Upper lobe of right lung (tissue), 1 donor: ENCODE measurements around the gene RNF5. TPM values are rescaled to one million over a fixed set of nuclear protein-coding genes. Genes with fewer than 3 reads are reported as not detected.
"Not testable (repeated sequence)": the region's sequence is repeated elsewhere in the genome, so short reads cannot be mapped to it uniquely, and the experiment has no call there.

Source experiments
- ATAC-seq: fragments of 200-7000 bp; cut with Tn5 transposase; one replicate; pipeline ENCODE4 v1.9.1; 2020; ENCODE audit warnings: mild to moderate bottlenecking, moderate library complexity
- DNase-seq: peaks from one replicate; pipeline ENCODE4 v3.0.0-alpha.2; 2020
- H3K27ac ChIP-seq: fragments of 200-600 bp; one replicate; pipeline ENCODE4 v1.8.0; 2022
- H3K27me3 ChIP-seq: fragments of 200-600 bp; one replicate; pipeline ENCODE4 v1.8.0; 2022; ENCODE audit warnings: mild to moderate bottlenecking
- H3K36me3 ChIP-seq: fragments of 200-600 bp; one replicate; pipeline ENCODE4 v1.8.0; 2022
- H3K4me1 ChIP-seq: fragments of 200-600 bp; one replicate; pipeline ENCODE4 v1.8.0; 2022
- H3K4me3 ChIP-seq: fragments of 200-600 bp; one replicate; pipeline ENCODE4 v1.8.0; 2022; ENCODE audit warnings: mild to moderate bottlenecking
- H3K9me3 ChIP-seq: fragments of 200-600 bp; one replicate; pipeline ENCODE4 v1.8.0; 2022
- CTCF ChIP-seq: fragments of 200-600 bp; IDR thresholded peaks from one replicate; pipeline ENCODE4 v1.8.0; 2022; ENCODE audit warnings: antibody characterized with exemption
- intact Hi-C: fragments of 100-400 bp; cut with DNase I; formaldehyde crosslinking; loops from one replicate; pipeline ENCODE4 v1.11.0; 2022
- total RNA-seq: library from RNA; stranded (reverse); fragmentation: NEBNext Ultra II Directional; extraction: Animal tissue kit (Norgen Biotek cat#: 25700); gene quantifications from one replicate; pipeline ENCODE4 v1.2.1, GENCODE V29; 2021
- donor health status: DM: no; HTN: yes; CAD: no; lungs with severe emphysema.

Gene RNF5
- total RNA-seq, 1 donor from 2014 or later: 44.6 TPM

DNA sequence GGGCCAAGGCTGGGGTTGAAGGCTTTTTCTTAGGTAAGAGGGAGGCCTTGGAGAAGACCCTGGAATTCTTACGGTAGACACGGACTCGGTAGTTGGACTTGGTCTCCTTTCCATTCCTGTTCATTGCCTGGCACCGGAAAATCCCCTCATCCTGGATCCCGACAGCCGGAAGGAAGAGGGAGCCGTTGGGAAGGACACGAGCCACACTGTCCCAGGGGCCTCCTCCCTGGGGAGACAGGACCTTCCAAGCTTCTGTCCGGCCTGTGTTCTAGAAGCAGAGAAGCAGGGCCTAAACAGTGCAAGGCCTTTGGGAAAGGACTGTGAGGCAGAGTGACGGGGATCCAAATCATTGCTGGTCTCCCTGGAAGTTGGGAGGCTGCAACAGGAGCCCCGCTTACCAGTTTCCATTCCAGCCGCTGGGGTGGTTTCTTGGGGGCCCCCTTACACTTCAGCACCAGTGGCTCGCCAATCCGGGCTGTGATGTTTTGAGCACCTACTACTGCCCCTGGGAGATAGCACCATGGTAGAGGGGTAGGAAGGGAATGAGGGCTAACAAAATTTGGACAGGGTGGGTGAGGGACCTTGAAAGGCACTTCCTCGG lies 5.4 kb downstream of the RNF5 start:
- intact Hi-C loops: no loop called here
- H3K9me3 ChIP-seq: no peaks in the 10 kb centered on the region
- ATAC-seq (no peak), DNase-seq (no peak)
- H3K4me3 ChIP-seq: peak overlapping the region; percentile 28
- peaks cover 42% of the 10 kb centered on the region for H3K36me3 ChIP-seq
- peak overlapping the region; percentile 77 for H3K27ac ChIP-seq
- peaks cover 46% of the 10 kb centered on the region for H3K4me1 ChIP-seq
- no peak for TF ChIP-seq CTCF
- no peaks in the 10 kb centered on the region for H3K27me3 ChIP-seq

GRCh38 chr6:32184084-32184640 lies 6.0 kb downstream of the RNF5 start, which contains the start of gene AGER:
Gene AGER (minus strand): TSS chr6:32184253. CDS start chr6:32184222, 31 bp downstream.
- DNase-seq: no peak
- peak within 1 kb of the TSS; percentile 77 for H3K27ac ChIP-seq
- peaks cover 42% of the 10 kb centered on the region for H3K36me3 ChIP-seq
- intact Hi-C loops: no loop called here
- peak within 1 kb of the TSS; percentile 28 for H3K4me3 ChIP-seq
- no peaks in the 10 kb centered on the region for H3K9me3 ChIP-seq
- ATAC-seq: peak; percentile 50
- H3K27me3 ChIP-seq: no peaks in the 10 kb centered on the region
- TF ChIP-seq CTCF: no peak
- peaks cover 49% of the 10 kb centered on the region for H3K4me1 ChIP-seq

DNA sequence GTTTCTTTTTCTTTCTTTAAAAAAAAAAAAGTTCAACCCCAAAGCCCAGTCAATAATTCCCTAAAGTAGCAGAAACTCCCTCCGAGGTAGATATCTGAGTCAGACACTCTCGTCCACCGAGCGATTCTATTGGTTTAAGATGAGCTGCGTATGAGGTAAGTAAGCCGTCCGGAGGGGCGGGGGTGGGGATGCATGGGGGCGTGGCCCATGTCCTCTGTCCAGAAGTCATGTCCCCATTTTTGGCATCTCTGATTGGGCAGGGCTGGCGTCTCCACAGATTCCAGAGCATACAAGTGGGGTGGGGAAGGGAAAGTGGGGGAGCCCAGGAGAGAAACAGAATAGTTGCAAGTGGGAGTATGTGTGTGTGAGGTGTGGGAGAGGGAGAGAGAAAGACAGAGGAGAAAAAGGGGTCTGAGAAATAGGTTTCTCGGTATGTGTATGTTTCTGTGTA lies 7.5 kb downstream of the RNF5 start:
- H3K9me3 ChIP-seq, H3K4me3 ChIP-seq, H3K27me3 ChIP-seq, intact Hi-C loops: not testable (repeated sequence)
- H3K36me3 ChIP-seq: peaks cover 36% of the 10 kb centered on the region
- peak overlapping the region; percentile 77 for H3K27ac ChIP-seq
- peaks cover 40% of the 10 kb centered on the region for H3K4me1 ChIP-seq
- DNase-seq (peak; percentile 89), ATAC-seq (peak; percentile 68)

GRCh38 chr6:32186151-32186840 lies 8.1 kb downstream of the RNF5 start:
- H3K36me3 ChIP-seq: peaks cover 30% of the 10 kb centered on the region
- DNase-seq, intact Hi-C loops, H3K4me3 ChIP-seq, H3K27me3 ChIP-seq, ATAC-seq, H3K9me3 ChIP-seq: not testable (repeated sequence)
- peak overlapping the region; percentile 60 for H3K27ac ChIP-seq
- H3K4me1 ChIP-seq: peaks cover 46% of the 10 kb centered on the region

DNA sequence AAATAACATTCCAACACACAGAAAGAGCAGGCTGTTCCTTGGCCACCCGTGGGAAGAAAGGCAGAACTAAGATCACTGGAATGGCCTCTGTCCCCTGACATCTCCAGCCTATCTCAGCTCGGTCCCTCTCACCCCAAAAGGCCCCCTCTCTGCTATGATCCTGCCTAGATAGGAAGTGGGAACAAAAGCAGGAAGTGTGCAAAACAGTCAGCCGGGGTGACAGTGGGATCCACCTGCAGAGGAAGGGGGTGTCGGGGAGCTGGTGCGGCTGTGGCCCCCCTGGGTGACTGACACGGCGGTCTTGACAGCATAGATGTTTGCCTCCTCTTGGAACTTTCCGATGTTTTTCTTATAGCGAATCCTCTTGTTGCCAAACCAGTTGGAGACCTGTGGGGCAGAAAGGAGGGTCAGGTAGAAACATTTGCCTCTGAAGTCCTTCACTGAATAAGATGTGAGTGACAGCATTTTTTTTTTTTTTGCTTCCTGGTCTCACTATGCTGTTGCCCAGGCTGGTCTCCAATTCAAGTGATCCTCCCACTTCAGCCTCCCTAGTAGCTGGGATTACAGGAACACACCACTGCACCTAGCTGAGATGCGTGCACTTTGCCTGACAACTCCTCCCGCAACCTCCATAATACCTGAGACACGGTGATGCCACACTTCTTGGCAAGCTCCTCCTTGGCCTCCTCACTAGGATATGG lies 9.0 kb downstream of the RNF5 start:
- DNase-seq (no peak), ATAC-seq (no peak)
- H3K36me3 ChIP-seq: peaks cover 22% of the 10 kb centered on the region
- no peaks in the 10 kb centered on the region for H3K27me3 ChIP-seq
- no peak overlapping the region for H3K4me3 ChIP-seq
- intact Hi-C loops: no loop called here
- peak overlapping the region; percentile 60 for H3K27ac ChIP-seq
- TF ChIP-seq CTCF: no peak
- no peaks in the 10 kb centered on the region for H3K9me3 ChIP-seq
- H3K4me1 ChIP-seq: peaks cover 49% of the 10 kb centered on the region

DNA sequence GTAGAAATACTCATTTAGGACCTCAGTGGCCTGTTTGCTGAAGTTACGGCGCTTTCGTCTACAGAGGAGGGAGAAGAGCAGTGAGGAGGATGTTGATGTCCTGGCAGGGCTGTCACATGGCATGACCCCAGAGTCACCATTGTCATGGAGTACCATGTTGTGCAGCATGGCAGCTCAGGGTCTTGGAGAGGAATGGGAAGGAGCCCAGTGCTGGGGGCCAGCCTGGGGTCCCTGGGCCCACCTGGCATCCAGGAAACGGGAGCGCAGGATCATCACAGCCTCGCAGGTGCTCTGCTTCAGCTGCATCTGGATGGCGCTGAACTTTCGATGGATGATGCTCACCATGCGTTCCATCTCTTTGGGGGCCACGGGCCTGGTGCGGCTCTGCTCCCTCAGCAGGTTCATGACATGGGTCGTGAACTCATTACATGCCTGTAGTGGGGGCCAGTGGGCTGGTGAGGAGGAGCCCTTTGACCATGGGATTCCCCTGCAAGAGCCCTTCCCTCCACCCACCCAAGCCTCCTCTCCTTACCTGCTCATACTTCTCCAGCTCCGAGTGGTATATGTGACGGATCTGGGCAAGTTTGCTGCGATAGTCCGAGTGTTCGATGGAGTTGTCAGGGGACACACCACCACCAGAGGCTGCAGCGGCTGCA lies 9.6 kb downstream of the RNF5 start:
- intact Hi-C loops, DNase-seq: not testable (repeated sequence)

More for the DNA sequence above, 9.6 kb downstream of the RNF5 start:
- not testable (repeated sequence) for ATAC-seq, H3K9me3 ChIP-seq, H3K27me3 ChIP-seq, H3K27ac ChIP-seq
- peaks cover 49% of the 10 kb centered on the region for H3K4me1 ChIP-seq
- H3K36me3 ChIP-seq: peaks cover 16% of the 10 kb centered on the region
- peak overlapping the region; percentile 66 for H3K4me3 ChIP-seq
